Measurements from ENCODE around the gene AHCYL2.
"Not testable (repeated sequence)": the region's sequence is repeated elsewhere in the genome, so short reads cannot be mapped to it uniquely, and the experiment has no call there.

AHCYL2 gene

GRCh38 chr7:129347330-129347729 is 122.5 kb downstream of the AHCYL2 start:
- no peak overlapping the region for H3K4me3 ChIP-seq (replicated peaks; ENCODE audit: low read depth, low read length)
- no peak for DNase-seq (ENCODE audit: extremely low read depth, low read depth)
- TF ChIP-seq, protein P1, sequence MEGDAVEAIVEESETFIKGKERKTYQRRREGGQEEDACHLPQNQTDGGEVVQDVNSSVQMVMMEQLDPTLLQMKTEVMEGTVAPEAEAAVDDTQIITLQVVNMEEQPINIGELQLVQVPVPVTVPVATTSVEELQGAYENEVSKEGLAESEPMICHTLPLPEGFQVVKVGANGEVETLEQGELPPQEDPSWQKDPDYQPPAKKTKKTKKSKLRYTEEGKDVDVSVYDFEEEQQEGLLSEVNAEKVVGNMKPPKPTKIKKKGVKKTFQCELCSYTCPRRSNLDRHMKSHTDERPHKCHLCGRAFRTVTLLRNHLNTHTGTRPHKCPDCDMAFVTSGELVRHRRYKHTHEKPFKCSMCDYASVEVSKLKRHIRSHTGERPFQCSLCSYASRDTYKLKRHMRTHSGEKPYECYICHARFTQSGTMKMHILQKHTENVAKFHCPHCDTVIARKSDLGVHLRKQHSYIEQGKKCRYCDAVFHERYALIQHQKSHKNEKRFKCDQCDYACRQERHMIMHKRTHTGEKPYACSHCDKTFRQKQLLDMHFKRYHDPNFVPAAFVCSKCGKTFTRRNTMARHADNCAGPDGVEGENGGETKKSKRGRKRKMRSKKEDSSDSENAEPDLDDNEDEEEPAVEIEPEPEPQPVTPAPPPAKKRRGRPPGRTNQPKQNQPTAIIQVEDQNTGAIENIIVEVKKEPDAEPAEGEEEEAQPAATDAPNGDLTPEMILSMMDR (IDR thresholded peaks at IDR 0.05; ENCODE audit: low read depth, low read length, missing control alignments), result no peak

GRCh38 chr7:129348023-129348740 is 123.4 kb downstream of the AHCYL2 start:
- TF ChIP-seq, protein P1 (IDR thresholded peaks at IDR 0.05; ENCODE audit: low read depth, low read length, missing control alignments), result no peak
- DNase-seq (ENCODE audit: extremely low read depth, low read depth), result no peak
- no peak overlapping the region for H3K4me3 ChIP-seq (replicated peaks; ENCODE audit: low read depth, low read length)

- no peak overlapping the region for H3K4me3 ChIP-seq (replicated peaks; ENCODE audit: low read depth, low read length)
- TF ChIP-seq, protein P1 (IDR thresholded peaks at IDR 0.05; ENCODE audit: low read depth, low read length, missing control alignments), result no peak
- no peak for DNase-seq (ENCODE audit: extremely low read depth, low read depth)
These were observed 126.5 kb downstream of the AHCYL2 start for GRCh38 chr7:129351320-129351719.

- H3K4me3 ChIP-seq (replicated peaks; ENCODE audit: low read depth, low read length); DNase-seq (ENCODE audit: extremely low read depth, low read depth): not testable (repeated sequence)
These were observed 128.3 kb downstream of the AHCYL2 start for GRCh38 chr7:129353104-129353503.

DNA sequence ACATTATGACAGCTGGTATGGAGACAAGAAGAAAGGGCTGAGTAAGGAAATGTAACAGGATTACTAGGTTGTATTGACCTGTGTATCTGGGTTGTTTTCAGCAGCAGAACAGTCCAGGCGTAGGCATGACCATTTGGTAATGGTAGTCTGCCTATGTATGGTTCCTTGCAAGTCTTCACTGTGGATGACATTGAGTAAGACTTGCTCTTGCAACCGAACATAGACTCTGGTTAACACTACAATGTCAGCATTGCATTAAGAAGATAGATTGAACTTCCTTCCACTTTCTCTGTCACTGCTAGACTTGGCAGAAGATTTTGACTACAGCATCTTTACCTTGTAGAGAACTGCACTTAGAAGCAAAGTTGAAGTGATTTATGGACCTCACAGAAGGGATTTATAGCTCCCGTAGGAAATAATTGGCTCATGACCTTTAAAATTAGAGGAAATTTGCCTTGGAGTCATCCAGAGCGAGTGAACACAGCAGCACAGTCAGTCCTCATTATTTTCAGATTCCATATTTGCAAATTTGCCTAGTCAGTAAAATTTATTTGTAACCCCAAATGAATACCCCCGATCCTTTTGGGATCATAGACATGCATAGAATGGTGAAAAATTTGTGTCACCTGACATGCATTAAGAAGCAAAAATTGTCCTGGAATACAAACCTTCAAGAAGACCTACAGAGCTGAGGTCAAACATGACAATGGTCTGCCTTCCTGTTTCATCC is 129.8 kb downstream of the AHCYL2 start:
- DNase-seq (ENCODE audit: extremely low read depth, low read depth), result no peak
- TF ChIP-seq, protein P1 (IDR thresholded peaks at IDR 0.05; ENCODE audit: low read depth, low read length, missing control alignments), result no peak
- no peak overlapping the region for H3K4me3 ChIP-seq (replicated peaks; ENCODE audit: low read depth, low read length)

GRCh38 chr7:129356176-129356575 is 131.3 kb downstream of the AHCYL2 start:
- TF ChIP-seq, protein P1 (IDR thresholded peaks at IDR 0.05; ENCODE audit: low read depth, low read length, missing control alignments), result no peak
- no peak for DNase-seq (ENCODE audit: extremely low read depth, low read depth)
- no peak overlapping the region for H3K4me3 ChIP-seq (replicated peaks; ENCODE audit: low read depth, low read length)

DNA sequence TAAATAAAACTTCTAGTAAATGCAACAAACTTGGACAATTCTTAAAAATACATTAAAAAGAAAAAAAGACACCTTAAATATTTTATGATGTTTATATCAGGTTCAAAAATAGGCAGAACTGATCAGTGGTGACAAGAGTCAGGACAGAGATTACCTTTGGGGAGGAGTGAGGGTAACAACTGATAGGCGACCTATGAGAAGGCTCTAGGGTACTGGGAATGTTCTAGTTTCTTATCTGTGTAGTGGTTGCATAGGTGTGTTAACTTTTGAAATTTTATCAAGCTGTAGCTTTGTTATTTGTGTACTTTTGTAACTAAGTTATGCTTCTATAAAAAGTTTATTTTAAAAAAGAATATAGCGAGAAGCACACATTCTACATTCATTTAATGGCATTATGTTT is 134.3 kb downstream of the AHCYL2 start:
- TF ChIP-seq, protein P1 (IDR thresholded peaks at IDR 0.05; ENCODE audit: low read depth, low read length, missing control alignments), result no peak
- no peak for DNase-seq (ENCODE audit: extremely low read depth, low read depth)
- H3K4me3 ChIP-seq (replicated peaks; ENCODE audit: low read depth, low read length), result no peak overlapping the region

All from HFF-Myc (cell line).